CD4-positive, alpha-beta T cell treated with Interleukin-15 for 1 hour (primary cell): Measurements from ENCODE around the gene ZNF165.
"Not testable (repeated sequence)": the region's sequence is repeated elsewhere in the genome, so short reads cannot be mapped to it uniquely, and the experiment has no call there.

Experiments
- DNase-seq: peaks from one replicate; pipeline ENCODE4 v3.0.0-alpha.2; 2020

Gene ZNF165

GRCh38 chr6:28122283-28122682 lies 41.9 kb downstream of the ZNF165 start:
- DNase-seq = not testable (repeated sequence)

GRCh38 chr6:28124350-28124970 lies 44.1 kb downstream of the ZNF165 start, which contains the start of gene ZSCAN16:
ZSCAN16 (plus strand) TSS chr6:28124609; CDS start chr6:28125444, 835 bp downstream.
- DNase-seq = peak; percentile 81

GRCh38 chr6:28124971-28125353 lies 44.6 kb downstream of the ZNF165 start:
- DNase-seq = no peak

GRCh38 chr6:28125401-28125800 lies 45.0 kb downstream of the ZNF165 start:
- DNase-seq = peak; percentile 17

GRCh38 chr6:28134015-28134414 lies 53.6 kb downstream of the ZNF165 start:
- peak; percentile 18 for DNase-seq

GRCh38 chr6:28134716-28135115 lies 54.3 kb downstream of the ZNF165 start:
- no peak for DNase-seq

- no peak for DNase-seq
Observed at GRCh38 chr6:28135393-28135792, 55.0 kb downstream of the ZNF165 start.

GRCh38 chr6:28136585-28137504 lies 56.5 kb downstream of the ZNF165 start:
- peak; percentile 81 for DNase-seq

- peak; percentile 45 for DNase-seq
Observed at GRCh38 chr6:28137505-28137981, 57.2 kb downstream of the ZNF165 start.
